Measurements from ENCODE around the gene RLN3.
"Not testable (repeated sequence)": the region's sequence is repeated elsewhere in the genome, so short reads cannot be mapped to it uniquely, and the experiment has no call there.

Gene RLN3

GRCh38 chr19:14035706-14036105 lies 7.8 kb downstream of the RLN3 start:
- ChIA-PET CTCF (interaction anchor here (1.3 to 1.6 kb wide), 3 partner anchors 11 to 159 kb away, joined by 3 to 5 read pairs (median 5); partner anchors contain the start of gene NANOS3), POLR2A (interaction anchor here (0.7 kb wide), 1 partner anchor 482 kb away, joined by 5 read pairs; no protein-coding TSS in a partner anchor)
- no peak for TF ChIP-seq CTCF (IDR thresholded peaks at IDR 0.05; ENCODE audit: control extremely low read depth, extremely low read depth, low read depth, missing control alignments)
- no peak for DNase-seq (ENCODE audit: extremely low spot score)

- no peak for DNase-seq (ENCODE audit: extremely low spot score)
- no peak for TF ChIP-seq CTCF (IDR thresholded peaks at IDR 0.05; ENCODE audit: control extremely low read depth, extremely low read depth, low read depth, missing control alignments)
- ChIA-PET POLR2A (no interaction called here), CTCF (interaction anchor here (14.7 kb wide), 1 partner anchor 17 kb away, joined by 169 read pairs; the partner anchor contains the start of gene PALM3)
Measured at GRCh38 chr19:14039181-14039580, 11.2 kb downstream of the RLN3 start.

- DNase-seq (ENCODE audit: extremely low spot score): peak; percentile 58
- CTCF ChIA-PET: interaction anchor here (0.5 to 14.7 kb wide), 18 partner anchors 11 to 175 kb away, joined by 3 to 169 read pairs (median 4); partner anchors contain the start of genes IL27RA, MISP3, PALM3 and RFX1
- POLR2A ChIA-PET: interaction anchor here (0.6 kb wide), 1 partner anchor 56 kb away, joined by 3 read pairs; no protein-coding TSS in a partner anchor
- peak; percentile 44 for TF ChIP-seq CTCF (IDR thresholded peaks at IDR 0.05; ENCODE audit: control extremely low read depth, extremely low read depth, low read depth, missing control alignments)
Measured at GRCh38 chr19:14042659-14043608, 15.0 kb downstream of the RLN3 start.

GRCh38 chr19:14047866-14048265 lies 19.9 kb downstream of the RLN3 start:
- CTCF ChIA-PET: interaction anchor here (0.6 to 14.7 kb wide), 20 partner anchors 7 to 198 kb away, joined by 3 to 169 read pairs (median 4); partner anchors contain the start of genes BRME1, CC2D1A, DCAF15 and IL27RA
- not testable (repeated sequence) for DNase-seq (ENCODE audit: extremely low spot score)
- POLR2A ChIA-PET: interaction anchor here (0.6 kb wide), 1 partner anchor 109 kb away, joined by 7 read pairs; the partner anchor contains the start of gene PODNL1

GRCh38 chr19:14048443-14049153 lies 20.6 kb downstream of the RLN3 start:
- POLR2A ChIA-PET: interaction anchor here (0.7 kb wide), 1 partner anchor 324 kb away, joined by 4 read pairs; no protein-coding TSS in a partner anchor

GRCh38 chr19:14050512-14050911 lies 22.6 kb downstream of the RLN3 start:
- no peak for TF ChIP-seq CTCF (IDR thresholded peaks at IDR 0.05; ENCODE audit: control extremely low read depth, extremely low read depth, low read depth, missing control alignments)
- no peak for DNase-seq (ENCODE audit: extremely low spot score)
- POLR2A ChIA-PET: no interaction called here
- CTCF ChIA-PET: interaction anchor here (5.5 to 14.7 kb wide), 3 partner anchors 6 to 171 kb away, joined by 28 to 169 read pairs (median 169); partner anchors contain the start of gene PALM3

More at GRCh38 chr19:14048443-14049153, 20.6 kb downstream of the RLN3 start:
- CTCF ChIA-PET: interaction anchor here (0.6 to 14.7 kb wide), 23 partner anchors 8 to 198 kb away, joined by 3 to 169 read pairs (median 4); partner anchors contain the start of genes BRME1, CC2D1A, DCAF15 and IL27RA
- DNase-seq (ENCODE audit: extremely low spot score): peak; percentile 75
- TF ChIP-seq CTCF (IDR thresholded peaks at IDR 0.05; ENCODE audit: control extremely low read depth, extremely low read depth, low read depth, missing control alignments): peak; percentile 74

GRCh38 chr19:14050961-14051360 lies 23.0 kb downstream of the RLN3 start:
- CTCF ChIA-PET: interaction anchor here (1.3 to 14.7 kb wide), 5 partner anchors 5 to 171 kb away, joined by 4 to 169 read pairs (median 28); partner anchors contain the start of genes MISP3 and PALM3

More at GRCh38 chr19:14050961-14051360, 23.0 kb downstream of the RLN3 start:
- POLR2A ChIA-PET; DNase-seq (ENCODE audit: extremely low spot score): not testable (repeated sequence)
